ENCODE data around the gene CNIH1.
"Not testable (repeated sequence)": the region's sequence is repeated elsewhere in the genome, so short reads cannot be mapped to it uniquely, and the experiment has no call there.

The CNIH1 gene

GRCh38 chr14:54480830-54481562, 39.8 kb upstream of the CNIH1 start:
- DNase-seq (ENCODE audit: low read depth in 1 of 2, low spot score in 1 of 2) = peak in 1 of 2 experiments; percentile 35
- in situ Hi-C loops (cut with HindIII; ENCODE audit: low pct_unique_long_range_greater_than_20kb, low sequenced_read_pairs) = no loop called here
- TF ChIP-seq JUND (IDR thresholded peaks at IDR 0.05; ENCODE audit: low read depth) = no peak

DNA sequence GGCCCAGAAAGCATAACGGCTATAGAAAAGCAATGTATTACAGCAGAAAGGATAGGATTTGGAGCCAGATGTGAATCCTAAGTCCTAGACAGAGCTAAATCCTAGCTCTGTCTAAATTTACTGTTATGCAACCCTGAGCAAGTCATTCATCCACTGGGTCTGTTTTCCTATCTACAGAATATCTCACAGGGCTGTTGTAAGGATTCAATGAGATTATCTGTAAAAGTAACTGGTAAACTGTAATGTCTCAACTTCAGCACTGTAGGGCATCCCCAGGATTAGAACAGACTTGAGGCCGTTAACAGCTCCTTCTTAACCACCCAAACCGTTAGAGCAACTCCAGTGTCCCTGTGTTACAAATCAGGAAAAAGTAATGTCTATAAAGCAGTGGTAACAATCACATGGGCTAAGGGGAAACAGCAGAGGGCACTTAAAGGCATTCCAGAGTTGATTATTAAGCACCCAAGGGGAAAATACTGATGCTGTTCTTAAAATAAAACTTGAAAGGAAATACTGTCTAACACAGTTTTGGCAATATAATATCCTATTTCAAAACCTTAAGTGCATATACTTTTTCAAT, 37.6 kb upstream of the CNIH1 start:
- in situ Hi-C loops (cut with HindIII; ENCODE audit: low pct_unique_long_range_greater_than_20kb, low sequenced_read_pairs) = no loop called here
- TF ChIP-seq JUND (IDR thresholded peaks at IDR 0.05; ENCODE audit: low read depth) = no peak
- no peak for DNase-seq (ENCODE audit: low read depth in 1 of 2, low spot score in 1 of 2)

- in situ Hi-C loops (cut with HindIII; ENCODE audit: low pct_unique_long_range_greater_than_20kb, low sequenced_read_pairs) = no loop called here
- no peak for DNase-seq (ENCODE audit: low read depth in 1 of 2, low spot score in 1 of 2)
- no peak for TF ChIP-seq JUND (IDR thresholded peaks at IDR 0.05; ENCODE audit: low read depth)
These were observed 34.7 kb upstream of the CNIH1 start for GRCh38 chr14:54475911-54476310.

GRCh38 chr14:54475187-54475899, 34.2 kb upstream of the CNIH1 start:
- no peak for TF ChIP-seq JUND (IDR thresholded peaks at IDR 0.05; ENCODE audit: low read depth)
- in situ Hi-C loops (cut with HindIII; ENCODE audit: low pct_unique_long_range_greater_than_20kb, low sequenced_read_pairs) = no loop called here
- no peak for DNase-seq (ENCODE audit: low read depth in 1 of 2, low spot score in 1 of 2)

GRCh38 chr14:54474232-54474793, 33.1 kb upstream of the CNIH1 start:
- DNase-seq (ENCODE audit: low read depth in 1 of 2, low spot score in 1 of 2) = no peak
- no peak for TF ChIP-seq JUND (IDR thresholded peaks at IDR 0.05; ENCODE audit: low read depth)
- in situ Hi-C loops (cut with HindIII; ENCODE audit: low pct_unique_long_range_greater_than_20kb, low sequenced_read_pairs) = no loop called here

DNA sequence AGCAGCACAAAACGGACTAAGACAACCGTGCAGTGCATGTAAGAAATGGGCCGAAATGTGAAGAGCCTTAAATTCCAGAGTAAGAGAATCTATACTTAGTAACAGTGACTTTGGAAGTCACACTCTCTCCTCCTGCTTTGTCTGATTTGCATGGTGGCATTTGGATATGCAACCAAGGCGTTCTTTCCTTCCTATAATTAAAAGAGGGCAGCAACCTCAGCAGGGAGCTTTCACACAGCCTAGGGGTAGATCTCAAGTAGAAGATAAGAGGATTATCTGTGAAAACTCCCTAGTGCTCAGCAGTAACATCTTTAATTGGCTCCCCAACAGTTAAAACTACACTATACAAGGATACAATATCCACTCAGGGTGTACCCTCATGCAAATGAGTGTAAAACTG, 31.1 kb upstream of the CNIH1 start:
- TF ChIP-seq JUND (IDR thresholded peaks at IDR 0.05; ENCODE audit: low read depth) = no peak
- in situ Hi-C loops (cut with HindIII; ENCODE audit: low pct_unique_long_range_greater_than_20kb, low sequenced_read_pairs) = no loop called here
- DNase-seq (ENCODE audit: low read depth in 1 of 2, low spot score in 1 of 2) = no peak

- no peak for TF ChIP-seq JUND (IDR thresholded peaks at IDR 0.05; ENCODE audit: low read depth)
- no peak for DNase-seq (ENCODE audit: low read depth in 1 of 2, low spot score in 1 of 2)
- in situ Hi-C loops (cut with HindIII; ENCODE audit: low pct_unique_long_range_greater_than_20kb, low sequenced_read_pairs) = no loop called here
These were observed 30.5 kb upstream of the CNIH1 start for GRCh38 chr14:54471641-54472040.

- DNase-seq (ENCODE audit: low read depth in 1 of 2, low spot score in 1 of 2) = peak in 1 of 2 experiments; percentile 40
- no peak for TF ChIP-seq JUND (IDR thresholded peaks at IDR 0.05; ENCODE audit: low read depth)
- in situ Hi-C loops (cut with HindIII; ENCODE audit: low pct_unique_long_range_greater_than_20kb, low sequenced_read_pairs) = no loop called here
These were observed 29.5 kb upstream of the CNIH1 start for GRCh38 chr14:54470701-54471100.

GRCh38 chr14:54467280-54467679, 26.1 kb upstream of the CNIH1 start:
- no peak for TF ChIP-seq JUND (IDR thresholded peaks at IDR 0.05; ENCODE audit: low read depth)
- in situ Hi-C loops (cut with HindIII; ENCODE audit: low pct_unique_long_range_greater_than_20kb, low sequenced_read_pairs) = no loop called here
- no peak for DNase-seq (ENCODE audit: low read depth in 1 of 2, low spot score in 1 of 2)

GRCh38 chr14:54465654-54466053, 24.5 kb upstream of the CNIH1 start:
- in situ Hi-C loops (cut with HindIII; ENCODE audit: low pct_unique_long_range_greater_than_20kb, low sequenced_read_pairs) = no loop called here
- DNase-seq (ENCODE audit: low read depth in 1 of 2, low spot score in 1 of 2) = no peak
- TF ChIP-seq JUND (IDR thresholded peaks at IDR 0.05; ENCODE audit: low read depth) = no peak

- in situ Hi-C loops (cut with HindIII; ENCODE audit: low pct_unique_long_range_greater_than_20kb, low sequenced_read_pairs) = no loop called here
- TF ChIP-seq JUND (IDR thresholded peaks at IDR 0.05; ENCODE audit: low read depth) = no peak
These were observed 20.9 kb upstream of the CNIH1 start for GRCh38 chr14:54462048-54462447.

DNA sequence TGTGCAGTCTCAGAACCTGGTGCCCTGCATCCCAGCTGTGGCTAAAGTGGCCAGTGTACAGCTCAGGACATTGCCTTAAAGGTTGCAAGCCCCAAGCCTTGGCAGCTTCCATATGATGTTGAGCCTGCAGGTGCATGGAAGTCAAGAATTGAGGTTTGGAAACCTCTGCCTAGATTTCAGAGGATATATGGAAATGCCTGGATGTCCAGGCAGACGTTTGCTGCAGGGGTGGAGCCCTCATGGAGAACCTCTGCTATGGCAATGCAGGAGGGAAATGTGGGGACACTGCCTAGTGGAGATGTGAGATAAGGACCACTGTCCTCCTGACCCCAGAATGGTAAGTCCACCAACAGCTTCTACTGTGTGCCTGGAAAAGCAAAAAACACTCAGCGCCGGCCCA, 17.9 kb upstream of the CNIH1 start:
- no peak for TF ChIP-seq JUND (IDR thresholded peaks at IDR 0.05; ENCODE audit: low read depth)
- in situ Hi-C loops (cut with HindIII; ENCODE audit: low pct_unique_long_range_greater_than_20kb, low sequenced_read_pairs) = no loop called here
- no peak for DNase-seq (ENCODE audit: low read depth in 1 of 2, low spot score in 1 of 2)

More at GRCh38 chr14:54462048-54462447, 20.9 kb upstream of the CNIH1 start:
- DNase-seq (ENCODE audit: low read depth in 1 of 2, low spot score in 1 of 2) = no peak

- in situ Hi-C loops (cut with HindIII; ENCODE audit: low pct_unique_long_range_greater_than_20kb, low sequenced_read_pairs); DNase-seq (ENCODE audit: low read depth in 1 of 2, low spot score in 1 of 2): not testable (repeated sequence)
These were observed 17.4 kb upstream of the CNIH1 start for GRCh38 chr14:54458536-54458935.
